Measurements from ENCODE around the gene CRISPLD2.

- TF ChIP-seq POLR2A (IDR thresholded peaks at IDR 0.05; ENCODE audit: low read length) = no peak
- no peak for TF ChIP-seq GATA1 (IDR thresholded peaks at IDR 0.05; ENCODE audit: low read depth, low read length)
Measured at GRCh38 chr16:84893467-84893848, 73.7 kb downstream of the CRISPLD2 start.

Data from erythroblast (primary cell).